Activated naive CD4-positive, alpha-beta T cell (primary cell): ENCODE measurements around the gene MKNK1.
A peak's percentile ranks its signal among the peaks of the same experiment; 100 is the strongest.
"Not testable (repeated sequence)": the region's sequence is repeated elsewhere in the genome, so short reads cannot be mapped to it uniquely, and the experiment has no call there.

Experiments used
- DNase-seq, 4 experiments: peaks; one replicate each; lab custom pipeline; 2025; lab: John Stamatoyannopoulos, UW

Gene MKNK1

DNA sequence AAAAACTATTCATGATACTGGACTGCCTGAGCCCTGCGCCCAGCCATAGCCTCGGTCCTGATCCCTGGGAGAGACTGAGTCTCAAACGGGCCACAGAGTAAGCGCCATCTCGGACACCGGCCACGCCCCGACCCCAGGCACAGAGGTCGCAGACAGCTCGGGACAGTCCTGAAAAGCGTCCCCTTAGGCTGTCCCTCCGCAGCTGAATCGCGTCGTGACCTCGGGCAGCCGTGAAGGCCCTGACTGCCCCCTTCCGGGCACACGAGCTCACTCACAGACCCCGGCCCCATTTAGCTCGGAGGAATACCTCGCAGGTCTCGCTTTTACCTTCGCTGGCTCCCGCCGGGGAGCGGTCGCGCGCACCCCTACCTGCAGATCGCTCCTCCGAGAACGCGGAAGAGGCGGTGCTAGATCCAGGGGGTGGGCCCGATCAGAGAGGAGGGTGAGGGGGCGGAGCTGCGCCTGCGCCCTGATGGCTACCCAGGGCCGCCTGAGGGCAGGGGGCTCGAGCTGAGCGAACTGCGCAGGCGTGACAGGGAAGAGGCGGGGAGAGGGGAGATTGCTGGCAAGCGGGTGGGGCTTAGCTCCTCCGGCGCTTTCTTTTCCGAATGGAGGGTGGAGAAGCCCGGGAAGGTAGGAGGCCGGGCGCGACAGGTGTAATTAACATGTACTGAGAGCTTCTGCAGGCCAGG is at the start of gene MKNK1:
Gene MKNK1 (minus strand): TSS at position 411 of the 692 bp plus-strand sequence. CDS start 20,941 bp downstream, outside the sequence.
- DNase-seq, result peak; percentile 89 to 98 (median 94)

GRCh38 chr1:46653405-46653958 is 49.4 kb upstream of the MKNK1 start:
- no peak for DNase-seq

- DNase-seq, result no peak
Measured at GRCh38 chr1:46652321-46653100, 48.4 kb upstream of the MKNK1 start.

DNA sequence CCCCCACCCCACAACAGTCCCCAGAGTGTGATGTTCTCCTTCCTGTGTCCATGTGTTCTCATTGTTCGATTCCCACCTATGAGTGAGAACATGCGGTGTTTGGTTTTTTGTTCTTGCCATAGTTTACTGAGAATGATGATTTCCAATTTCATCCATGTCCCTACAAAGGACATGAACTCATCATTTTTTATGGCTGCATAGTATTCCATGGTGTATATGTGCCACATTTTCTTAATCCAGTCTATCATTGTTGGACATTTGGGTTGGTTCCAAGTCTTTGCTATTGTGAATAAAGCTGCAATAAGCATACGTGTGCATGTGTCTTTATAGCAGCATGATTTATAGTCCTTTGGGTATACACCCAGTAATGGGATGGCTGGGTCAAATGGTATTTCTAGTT is 47.1 kb upstream of the MKNK1 start:
- DNase-seq, result not testable (repeated sequence)

DNA sequence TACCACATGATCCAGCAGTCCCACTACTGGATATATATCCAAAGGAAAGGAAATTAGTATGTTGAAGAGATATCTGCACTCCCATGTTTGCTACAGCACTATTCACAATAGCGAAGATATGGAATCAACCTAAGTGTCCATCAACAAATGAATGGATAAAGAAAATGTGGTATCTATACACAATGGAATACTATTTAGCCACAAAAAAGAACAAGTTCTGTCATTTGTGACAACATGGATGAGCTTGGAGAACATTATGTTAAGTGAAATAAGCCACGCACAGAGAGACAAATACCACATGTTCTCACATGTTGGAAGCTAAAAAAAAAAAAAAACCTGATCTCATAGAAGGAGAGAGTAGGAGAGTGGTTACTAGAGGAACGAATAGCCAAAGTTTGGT is 46.4 kb upstream of the MKNK1 start:
- DNase-seq, result no peak

DNA sequence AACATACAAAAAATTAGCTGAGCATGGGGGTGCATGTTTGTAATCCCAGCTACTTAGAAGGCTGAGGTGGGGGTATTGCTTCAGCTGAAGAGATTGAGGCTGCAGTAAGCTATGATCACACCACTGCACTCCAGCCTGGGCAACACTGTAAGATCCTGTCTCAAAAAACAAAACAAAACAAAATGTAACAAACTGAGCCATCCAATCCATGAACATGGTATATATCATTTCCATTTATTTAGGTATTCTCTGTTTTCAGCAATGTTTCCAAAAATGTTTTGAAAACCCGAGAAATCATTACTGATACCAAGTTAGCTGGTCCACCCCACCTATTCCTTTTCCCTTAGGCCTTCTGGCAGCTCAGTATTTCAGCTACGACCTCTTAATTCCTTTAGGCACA is 45.7 kb upstream of the MKNK1 start:
- DNase-seq, result no peak

GRCh38 chr1:46647611-46648010 is 43.5 kb upstream of the MKNK1 start:
- no peak for DNase-seq

DNA sequence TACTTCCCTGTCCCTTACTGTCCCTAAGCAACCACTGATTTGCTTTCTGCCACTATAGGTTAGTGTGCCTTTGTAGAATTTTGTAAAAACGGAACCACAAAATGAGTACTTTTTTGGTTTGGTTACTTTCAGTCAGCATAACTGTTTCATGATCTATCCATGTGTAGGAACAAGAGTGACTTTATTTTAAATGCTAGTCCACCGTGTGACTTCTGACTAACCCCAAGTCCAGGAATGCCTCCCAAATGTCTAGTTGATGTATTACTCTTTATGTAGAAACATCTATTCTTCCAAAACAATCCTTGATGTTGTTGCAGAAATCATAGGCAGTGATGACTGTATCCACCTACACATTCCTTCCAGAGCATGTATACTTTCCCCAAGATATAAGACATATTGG is 42.8 kb upstream of the MKNK1 start:
- DNase-seq, result no peak

GRCh38 chr1:46646331-46646730 is 42.3 kb upstream of the MKNK1 start:
- DNase-seq, result no peak

DNA sequence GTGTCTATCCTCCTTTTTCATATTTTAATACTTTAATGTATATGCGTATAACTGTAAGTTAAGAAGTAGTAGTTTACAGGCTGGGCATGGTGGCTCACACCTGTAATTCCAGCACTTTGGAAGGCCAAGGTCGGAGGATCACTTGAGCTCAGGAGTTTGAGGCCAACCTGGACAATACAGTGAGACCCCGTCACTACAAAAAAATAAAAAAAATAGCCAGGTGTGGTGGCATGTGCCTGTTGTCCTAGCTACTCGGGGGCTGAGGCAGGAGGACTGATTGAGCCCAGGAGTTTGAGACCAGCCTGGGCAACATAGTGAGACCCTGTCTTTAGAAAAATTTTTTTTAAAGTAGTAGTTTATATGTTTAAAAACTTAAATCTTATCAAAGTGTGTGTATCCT is 41.7 kb upstream of the MKNK1 start:
- no peak for DNase-seq

- no peak for DNase-seq
Measured at GRCh38 chr1:46643368-46643775, 39.3 kb upstream of the MKNK1 start.

GRCh38 chr1:46642115-46642680 is 38.1 kb upstream of the MKNK1 start:
- no peak for DNase-seq

- no peak for DNase-seq
Measured at GRCh38 chr1:46639547-46639946, 35.5 kb upstream of the MKNK1 start.

- no peak for DNase-seq
Measured at GRCh38 chr1:46638921-46639320, 34.9 kb upstream of the MKNK1 start.

GRCh38 chr1:46637444-46638083 is 33.5 kb upstream of the MKNK1 start:
- no peak for DNase-seq

DNA sequence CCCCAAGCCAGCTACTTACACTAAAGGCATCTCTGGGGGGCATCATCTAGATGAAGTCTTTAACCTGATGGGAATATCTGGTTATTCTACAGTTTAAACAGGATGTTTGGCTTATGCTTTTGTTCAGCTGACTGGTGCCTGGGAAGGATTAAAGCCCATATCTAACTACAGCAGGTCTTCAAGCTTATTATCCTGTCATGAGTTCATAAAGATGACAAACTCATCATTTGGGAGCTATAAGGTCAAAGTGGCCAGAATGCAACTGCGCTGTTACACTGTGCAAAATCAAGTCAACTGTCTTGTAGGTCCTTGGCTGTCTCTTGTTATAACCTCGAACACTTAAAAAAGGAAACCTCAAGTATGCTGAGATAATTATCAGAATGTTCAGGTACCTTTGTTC is 31.1 kb upstream of the MKNK1 start:
- no peak for DNase-seq

DNA sequence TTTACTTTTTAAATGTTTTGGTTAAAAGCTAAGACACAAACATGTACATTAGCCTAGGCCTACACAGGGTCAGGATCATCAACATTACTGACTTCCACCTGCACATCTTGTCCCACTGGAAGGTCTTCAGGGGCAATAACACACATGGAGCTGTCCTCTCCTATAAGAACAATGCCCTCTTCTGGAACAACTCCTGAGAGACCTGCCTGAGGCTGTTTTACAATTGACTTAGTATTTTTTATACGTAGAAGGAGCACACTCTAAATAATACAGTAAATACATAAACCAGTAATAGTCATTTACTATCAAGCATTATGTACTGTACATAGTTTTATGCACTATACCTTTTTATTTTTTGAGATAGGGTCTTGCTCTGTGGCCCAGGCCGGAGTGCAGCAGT is 26.7 kb upstream of the MKNK1 start:
- no peak for DNase-seq

- DNase-seq, result no peak
Measured at GRCh38 chr1:46623743-46624644, 19.9 kb upstream of the MKNK1 start.

DNA sequence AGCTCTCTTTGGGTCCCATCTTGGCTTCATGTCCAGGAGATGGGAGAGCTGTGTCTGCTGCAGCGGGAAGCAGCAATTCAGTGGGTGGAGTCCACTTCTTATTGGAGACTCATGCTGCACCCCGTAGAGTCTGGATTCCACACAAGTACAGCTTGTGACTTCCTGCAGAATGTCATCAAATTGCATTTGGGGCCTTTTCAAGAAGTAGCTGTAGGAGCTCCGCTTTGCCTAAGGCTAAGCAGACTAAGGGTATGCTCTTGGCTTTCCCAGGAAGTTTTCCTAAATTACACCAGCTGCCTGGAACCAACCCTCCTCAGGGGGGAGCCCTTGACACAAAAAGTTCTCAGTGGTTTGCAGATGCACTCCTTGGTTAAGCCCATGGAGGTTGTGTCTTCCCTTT is 18.3 kb upstream of the MKNK1 start:
- DNase-seq, result no peak

DNA sequence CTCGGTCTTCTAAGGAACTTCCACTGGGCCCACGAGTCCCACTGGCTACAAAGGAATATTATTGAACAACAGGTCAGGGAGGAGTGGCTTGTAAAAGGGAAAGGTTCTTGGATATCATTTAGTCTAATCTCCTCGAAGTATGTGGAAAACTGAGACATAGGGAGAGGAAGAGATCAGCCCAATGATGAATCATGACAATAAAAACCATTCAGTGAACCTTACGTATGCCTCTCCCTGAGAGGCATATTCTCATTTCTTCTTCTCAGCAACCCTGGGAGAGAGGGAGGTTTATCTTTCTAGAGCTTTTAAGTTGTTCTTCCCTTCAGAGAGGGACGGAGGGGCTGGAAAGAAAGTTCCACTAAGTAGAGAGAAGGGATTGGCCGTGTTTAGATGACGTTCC is 17.9 kb upstream of the MKNK1 start:
- DNase-seq, result no peak

DNA sequence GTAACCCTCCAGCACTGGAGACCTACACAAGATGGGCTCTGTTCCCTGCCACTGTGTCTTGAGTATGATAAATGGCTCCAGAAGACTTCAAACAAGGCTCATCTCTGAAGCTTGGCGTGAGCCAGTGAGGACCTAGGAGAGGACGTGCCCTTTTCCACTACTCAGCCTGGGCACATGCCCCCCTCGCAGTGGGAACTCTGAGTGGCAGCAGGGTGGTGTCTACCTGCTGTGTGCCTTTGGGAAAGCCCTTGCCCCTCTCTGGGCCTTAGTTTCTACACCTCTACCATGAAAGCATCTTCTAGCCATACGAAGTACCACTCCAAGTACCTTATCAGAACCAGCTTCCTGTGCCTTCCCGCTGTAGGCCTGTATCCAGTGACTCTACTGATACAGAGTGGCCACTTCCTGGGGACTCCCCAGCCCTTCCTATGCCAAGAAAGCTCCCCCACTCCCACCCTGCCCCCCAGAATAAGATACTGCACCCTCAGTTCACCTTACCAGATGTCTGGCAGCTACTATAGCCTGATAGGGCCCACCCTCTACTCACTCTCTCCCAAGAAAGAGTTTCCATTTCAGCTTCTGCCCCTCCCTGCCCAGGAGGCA is 15.7 kb upstream of the MKNK1 start:
- no peak for DNase-seq
